Endothelial cell of umbilical vein (primary cell): ENCODE measurements around the gene VAV2.

Experiments used
- EZH2 ChIP-seq: IDR thresholded peaks from 2 replicates; pipeline ENCODE4 v1.6.1; 2012; ENCODE audit warnings: borderline replicate concordance, low read depth, mild to moderate bottlenecking, moderate library complexity, low read length, inconsistent platforms; ENCODE audit not compliant: severe bottlenecking
- GATA2 ChIP-seq: IDR thresholded peaks from 2 replicates; pipeline ENCODE4 v1.7.0; 2011; ENCODE audit warnings: low read depth, mild to moderate bottlenecking, moderate library complexity, mixed read lengths, low read length; ENCODE audit not compliant: insufficient read length, insufficient read depth
- JUN ChIP-seq: IDR thresholded peaks from 2 replicates; pipeline ENCODE4 v1.6.1; 2011; ENCODE audit warnings: borderline replicate concordance, low read depth; ENCODE audit not compliant: insufficient read length, insufficient read depth
- MYC ChIP-seq: IDR thresholded peaks from one replicate; pipeline ENCODE4 v1.6.1; 2011; ENCODE audit warnings: mild to moderate bottlenecking, low read depth, low read length
- POLR2A ChIP-seq: IDR thresholded peaks from 2 replicates; pipeline ENCODE4 v1.6.1; 2012; ENCODE audit warnings: low read depth, mild to moderate bottlenecking, control low read depth, low read length
- POLR2AphosphoS5 ChIP-seq: IDR thresholded peaks from 2 replicates; pipeline ENCODE4 v1.6.1; 2012; ENCODE audit warnings: low read depth, mild to moderate bottlenecking, control low read depth, low read length, moderate library complexity; ENCODE audit not compliant: insufficient read depth
- TF ChIP-seq, protein P1 (sequence below), 2 donors: IDR thresholded peaks; 1 replicate in 1 of 2; 2 replicates in 1 of 2; pipeline ENCODE4 v1.5.1; 2011; ENCODE audit warnings: low read length in 2 of 2, mild to moderate bottlenecking in 2 of 2, moderate library complexity in 2 of 2, control low read depth in 1 of 2, inconsistent platforms in 1 of 2, low read depth in 1 of 2; ENCODE audit not compliant: insufficient read depth in 1 of 2; ENCODE audit errors: extremely low read depth in 1 of 2
- TF ChIP-seq, protein P2 (sequence below): IDR thresholded peaks from 2 replicates; pipeline ENCODE4 v1.6.1; 2011; ENCODE audit not compliant: insufficient read depth, insufficient read length

DNA sequence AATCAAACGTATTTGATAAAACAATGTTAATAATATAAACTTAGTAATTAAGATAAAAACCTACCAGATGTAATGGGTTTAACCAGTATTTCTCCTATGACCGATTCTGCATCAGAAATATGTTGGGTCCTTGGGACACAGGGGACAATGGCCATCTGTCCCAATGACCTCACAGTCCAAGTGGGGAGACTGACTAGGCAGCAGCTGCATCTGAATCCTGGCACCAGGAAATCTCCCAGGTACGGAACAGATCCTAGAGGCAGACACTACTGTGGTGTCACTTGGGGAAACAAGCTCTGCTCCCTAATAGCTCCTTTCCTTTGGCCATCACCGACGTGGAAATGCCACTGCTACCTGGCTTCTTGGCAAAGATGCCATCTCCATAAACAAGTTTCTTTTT, 172.2 kb downstream of the VAV2 start:
- no peak for TF ChIP-seq POLR2AphosphoS5
- TF ChIP-seq, protein P1, sequence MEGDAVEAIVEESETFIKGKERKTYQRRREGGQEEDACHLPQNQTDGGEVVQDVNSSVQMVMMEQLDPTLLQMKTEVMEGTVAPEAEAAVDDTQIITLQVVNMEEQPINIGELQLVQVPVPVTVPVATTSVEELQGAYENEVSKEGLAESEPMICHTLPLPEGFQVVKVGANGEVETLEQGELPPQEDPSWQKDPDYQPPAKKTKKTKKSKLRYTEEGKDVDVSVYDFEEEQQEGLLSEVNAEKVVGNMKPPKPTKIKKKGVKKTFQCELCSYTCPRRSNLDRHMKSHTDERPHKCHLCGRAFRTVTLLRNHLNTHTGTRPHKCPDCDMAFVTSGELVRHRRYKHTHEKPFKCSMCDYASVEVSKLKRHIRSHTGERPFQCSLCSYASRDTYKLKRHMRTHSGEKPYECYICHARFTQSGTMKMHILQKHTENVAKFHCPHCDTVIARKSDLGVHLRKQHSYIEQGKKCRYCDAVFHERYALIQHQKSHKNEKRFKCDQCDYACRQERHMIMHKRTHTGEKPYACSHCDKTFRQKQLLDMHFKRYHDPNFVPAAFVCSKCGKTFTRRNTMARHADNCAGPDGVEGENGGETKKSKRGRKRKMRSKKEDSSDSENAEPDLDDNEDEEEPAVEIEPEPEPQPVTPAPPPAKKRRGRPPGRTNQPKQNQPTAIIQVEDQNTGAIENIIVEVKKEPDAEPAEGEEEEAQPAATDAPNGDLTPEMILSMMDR (IDR thresholded peaks at IDR 0.05; ENCODE audit: extremely low read depth in 1 of 2, insufficient read depth in 1 of 2, low read depth in 1 of 2, low read length in 2 of 2) = no peak
- no peak for TF ChIP-seq POLR2A
- TF ChIP-seq JUN = no peak
- TF ChIP-seq EZH2 = no peak
- no peak for TF ChIP-seq MYC
- TF ChIP-seq, protein P2, sequence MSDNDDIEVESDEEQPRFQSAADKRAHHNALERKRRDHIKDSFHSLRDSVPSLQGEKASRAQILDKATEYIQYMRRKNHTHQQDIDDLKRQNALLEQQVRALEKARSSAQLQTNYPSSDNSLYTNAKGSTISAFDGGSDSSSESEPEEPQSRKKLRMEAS = no peak
- TF ChIP-seq GATA2 = no peak
